ENCODE results near the gene SLC24A2. TPM values are rescaled to one million over a fixed set of nuclear protein-coding genes. Genes with fewer than 3 reads are reported as not detected.

Gene SLC24A2
- polyA plus RNA-seq, 1 of the 3 experiments (the other 2 are of a cell fraction): not detected

DNA sequence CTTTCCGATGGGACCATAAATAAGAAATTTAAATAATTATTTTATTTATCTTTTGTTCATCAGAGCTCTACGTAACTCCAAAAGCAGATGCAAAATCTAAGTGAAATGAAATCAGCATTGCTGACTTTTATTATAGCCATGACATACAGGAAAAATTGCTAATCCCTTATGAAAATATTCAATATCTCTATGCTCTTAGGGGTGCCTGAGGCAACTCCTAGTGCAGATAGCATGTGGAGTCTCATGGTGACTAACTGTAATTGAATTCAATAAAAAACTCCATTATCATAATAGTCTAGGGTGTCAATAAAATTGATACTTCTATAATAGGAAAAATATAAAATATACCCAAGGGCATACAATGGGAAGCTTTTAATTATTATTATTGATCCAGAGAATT, 42.6 kb downstream of the SLC24A2 start:
- no peak overlapping the region for H2AFZ ChIP-seq (ENCODE audit: low read depth)
- no peak overlapping the region for H3K4me3 ChIP-seq (ENCODE audit: low read depth in 2 of 2, low read length in 1 of 2)
- no peak overlapping the region for H3K4me2 ChIP-seq
- H3K36me3 ChIP-seq (replicated peaks in 1 of 2; ENCODE audit: control insufficient read depth in 1 of 2, insufficient read depth in 2 of 2, low read length in 1 of 2): no peaks in the 10 kb centered on the region
- no peaks in the 10 kb centered on the region for H4K20me1 ChIP-seq (ENCODE audit: insufficient read depth)
- H3K27ac ChIP-seq (ENCODE audit: low read depth in 2 of 2, low read length in 1 of 2): no peak overlapping the region
- H3K9ac ChIP-seq: no peak overlapping the region
- no peaks in the 10 kb centered on the region for H3K4me1 ChIP-seq (ENCODE audit: control insufficient read depth in 1 of 2, insufficient read depth in 2 of 2, low read depth in 1 of 2, low read length in 1 of 2)
- no peaks in the 10 kb centered on the region for H3K79me2 ChIP-seq (ENCODE audit: insufficient read depth)
- no peaks in the 10 kb centered on the region for H3K9me2 ChIP-seq
- no peaks in the 10 kb centered on the region for H3K9me3 ChIP-seq
- no peaks in the 10 kb centered on the region for H3F3A ChIP-seq (replicated peaks; ENCODE audit: insufficient read depth)
- POLR2A ChIA-PET: no interaction called here
- H3K27me3 ChIP-seq (ENCODE audit: insufficient read depth): no peaks in the 10 kb centered on the region
- CTCF ChIA-PET: no interaction called here
- TF ChIP-seq GABPA (IDR thresholded peaks at IDR 0.05; ENCODE audit: low read depth) (no peak), RXRA (IDR thresholded peaks at IDR 0.05; ENCODE audit: borderline replicate concordance, low read depth) (no peak), CHD2 (IDR thresholded peaks at IDR 0.05; ENCODE audit: low read length, partially characterized antibody) (no peak), EP300 (IDR thresholded peaks at IDR 0.05; ENCODE audit: borderline replicate concordance in 1 of 2, low read depth in 1 of 2, low read length in 1 of 2) (no peak), ZBTB33 (IDR thresholded peaks at IDR 0.05; ENCODE audit: borderline replicate concordance, low read depth) (no peak), RAD21 (IDR thresholded peaks at IDR 0.05; ENCODE audit: low read length) (no peak), RFX5 (IDR thresholded peaks at IDR 0.05; ENCODE audit: low read length) (no peak), IRF3 (IDR thresholded peaks at IDR 0.05; ENCODE audit: low read depth, low read length) (no peak), RCOR1 (IDR thresholded peaks at IDR 0.05; ENCODE audit: low read length) (no peak), YY1 (IDR thresholded peaks at IDR 0.05; ENCODE audit: low read depth) (no peak), NFIC (IDR thresholded peaks at IDR 0.05; ENCODE audit: borderline replicate concordance) (no peak), GATA2 (CRISPR knock-in tag; IDR thresholded peaks at IDR 0.05) (no peak), FOSL2 (IDR thresholded peaks at IDR 0.05; ENCODE audit: borderline replicate concordance, low read depth) (no peak), NRF1 (IDR thresholded peaks at IDR 0.05; ENCODE audit: low read depth, low read length) (no peak), SMC3 (IDR thresholded peaks at IDR 0.05; ENCODE audit: low read depth, low read length) (no peak)
- TF ChIP-seq, protein P1, sequence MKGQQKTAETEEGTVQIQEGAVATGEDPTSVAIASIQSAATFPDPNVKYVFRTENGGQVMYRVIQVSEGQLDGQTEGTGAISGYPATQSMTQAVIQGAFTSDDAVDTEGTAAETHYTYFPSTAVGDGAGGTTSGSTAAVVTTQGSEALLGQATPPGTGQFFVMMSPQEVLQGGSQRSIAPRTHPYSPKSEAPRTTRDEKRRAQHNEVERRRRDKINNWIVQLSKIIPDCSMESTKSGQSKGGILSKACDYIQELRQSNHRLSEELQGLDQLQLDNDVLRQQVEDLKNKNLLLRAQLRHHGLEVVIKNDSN (IDR thresholded peaks at IDR 0.05; ENCODE audit: borderline replicate concordance, low read depth): no peak
- TF ChIP-seq, protein P2, sequence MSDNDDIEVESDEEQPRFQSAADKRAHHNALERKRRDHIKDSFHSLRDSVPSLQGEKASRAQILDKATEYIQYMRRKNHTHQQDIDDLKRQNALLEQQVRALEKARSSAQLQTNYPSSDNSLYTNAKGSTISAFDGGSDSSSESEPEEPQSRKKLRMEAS (IDR thresholded peaks at IDR 0.05; ENCODE audit: low read depth): no peak
- TF ChIP-seq, protein P3, sequence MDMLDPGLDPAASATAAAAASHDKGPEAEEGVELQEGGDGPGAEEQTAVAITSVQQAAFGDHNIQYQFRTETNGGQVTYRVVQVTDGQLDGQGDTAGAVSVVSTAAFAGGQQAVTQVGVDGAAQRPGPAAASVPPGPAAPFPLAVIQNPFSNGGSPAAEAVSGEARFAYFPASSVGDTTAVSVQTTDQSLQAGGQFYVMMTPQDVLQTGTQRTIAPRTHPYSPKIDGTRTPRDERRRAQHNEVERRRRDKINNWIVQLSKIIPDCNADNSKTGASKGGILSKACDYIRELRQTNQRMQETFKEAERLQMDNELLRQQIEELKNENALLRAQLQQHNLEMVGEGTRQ (IDR thresholded peaks at IDR 0.05; ENCODE audit: borderline replicate concordance, low read depth, low read length): no peak
- TF ChIP-seq, protein P4, sequence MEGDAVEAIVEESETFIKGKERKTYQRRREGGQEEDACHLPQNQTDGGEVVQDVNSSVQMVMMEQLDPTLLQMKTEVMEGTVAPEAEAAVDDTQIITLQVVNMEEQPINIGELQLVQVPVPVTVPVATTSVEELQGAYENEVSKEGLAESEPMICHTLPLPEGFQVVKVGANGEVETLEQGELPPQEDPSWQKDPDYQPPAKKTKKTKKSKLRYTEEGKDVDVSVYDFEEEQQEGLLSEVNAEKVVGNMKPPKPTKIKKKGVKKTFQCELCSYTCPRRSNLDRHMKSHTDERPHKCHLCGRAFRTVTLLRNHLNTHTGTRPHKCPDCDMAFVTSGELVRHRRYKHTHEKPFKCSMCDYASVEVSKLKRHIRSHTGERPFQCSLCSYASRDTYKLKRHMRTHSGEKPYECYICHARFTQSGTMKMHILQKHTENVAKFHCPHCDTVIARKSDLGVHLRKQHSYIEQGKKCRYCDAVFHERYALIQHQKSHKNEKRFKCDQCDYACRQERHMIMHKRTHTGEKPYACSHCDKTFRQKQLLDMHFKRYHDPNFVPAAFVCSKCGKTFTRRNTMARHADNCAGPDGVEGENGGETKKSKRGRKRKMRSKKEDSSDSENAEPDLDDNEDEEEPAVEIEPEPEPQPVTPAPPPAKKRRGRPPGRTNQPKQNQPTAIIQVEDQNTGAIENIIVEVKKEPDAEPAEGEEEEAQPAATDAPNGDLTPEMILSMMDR (IDR thresholded peaks at IDR 0.05): no peak
- TF ChIP-seq, protein P5, sequence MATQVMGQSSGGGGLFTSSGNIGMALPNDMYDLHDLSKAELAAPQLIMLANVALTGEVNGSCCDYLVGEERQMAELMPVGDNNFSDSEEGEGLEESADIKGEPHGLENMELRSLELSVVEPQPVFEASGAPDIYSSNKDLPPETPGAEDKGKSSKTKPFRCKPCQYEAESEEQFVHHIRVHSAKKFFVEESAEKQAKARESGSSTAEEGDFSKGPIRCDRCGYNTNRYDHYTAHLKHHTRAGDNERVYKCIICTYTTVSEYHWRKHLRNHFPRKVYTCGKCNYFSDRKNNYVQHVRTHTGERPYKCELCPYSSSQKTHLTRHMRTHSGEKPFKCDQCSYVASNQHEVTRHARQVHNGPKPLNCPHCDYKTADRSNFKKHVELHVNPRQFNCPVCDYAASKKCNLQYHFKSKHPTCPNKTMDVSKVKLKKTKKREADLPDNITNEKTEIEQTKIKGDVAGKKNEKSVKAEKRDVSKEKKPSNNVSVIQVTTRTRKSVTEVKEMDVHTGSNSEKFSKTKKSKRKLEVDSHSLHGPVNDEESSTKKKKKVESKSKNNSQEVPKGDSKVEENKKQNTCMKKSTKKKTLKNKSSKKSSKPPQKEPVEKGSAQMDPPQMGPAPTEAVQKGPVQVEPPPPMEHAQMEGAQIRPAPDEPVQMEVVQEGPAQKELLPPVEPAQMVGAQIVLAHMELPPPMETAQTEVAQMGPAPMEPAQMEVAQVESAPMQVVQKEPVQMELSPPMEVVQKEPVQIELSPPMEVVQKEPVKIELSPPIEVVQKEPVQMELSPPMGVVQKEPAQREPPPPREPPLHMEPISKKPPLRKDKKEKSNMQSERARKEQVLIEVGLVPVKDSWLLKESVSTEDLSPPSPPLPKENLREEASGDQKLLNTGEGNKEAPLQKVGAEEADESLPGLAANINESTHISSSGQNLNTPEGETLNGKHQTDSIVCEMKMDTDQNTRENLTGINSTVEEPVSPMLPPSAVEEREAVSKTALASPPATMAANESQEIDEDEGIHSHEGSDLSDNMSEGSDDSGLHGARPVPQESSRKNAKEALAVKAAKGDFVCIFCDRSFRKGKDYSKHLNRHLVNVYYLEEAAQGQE (IDR thresholded peaks at IDR 0.05; ENCODE audit: low read depth, low read length): no peak
- DNase-seq: no peak
- WGBS (ENCODE audit: low lambda C conversion rate): 59% methylated on average over 2 of the region's 2 CpGs
